GM06990 (cell line): ENCODE measurements around the gene HADH.

Experiments used
- DNase-seq: peaks from one replicate; pipeline ENCODE4 v3.0.0-alpha.2; 2011; ENCODE audit not compliant: insufficient read length; ENCODE audit errors: extremely low read depth
- H3K27me3 ChIP-seq: replicated peaks from 2 replicates; pipeline ENCODE4 v1.6.0; 2011; ENCODE audit warnings: low read length; ENCODE audit not compliant: control insufficient read depth, insufficient read depth
- H3K36me3 ChIP-seq: 2 replicates; pipeline ENCODE4 v1.5.1; 2011; ENCODE audit warnings: low read length; ENCODE audit not compliant: control insufficient read depth, insufficient read depth
- H3K4me3 ChIP-seq: replicated peaks from 2 replicates; pipeline ENCODE4 v1.5.1; 2011; ENCODE audit warnings: low read depth, mild to moderate bottlenecking, control low read depth, low read length
- TF ChIP-seq, protein P1 (sequence below): IDR thresholded peaks from 2 replicates; pipeline ENCODE4 v1.5.1; 2011; ENCODE audit warnings: low read length, control low read depth, mild to moderate bottlenecking, inconsistent platforms; ENCODE audit not compliant: insufficient read depth, poor library complexity, severe bottlenecking

Gene HADH

DNA sequence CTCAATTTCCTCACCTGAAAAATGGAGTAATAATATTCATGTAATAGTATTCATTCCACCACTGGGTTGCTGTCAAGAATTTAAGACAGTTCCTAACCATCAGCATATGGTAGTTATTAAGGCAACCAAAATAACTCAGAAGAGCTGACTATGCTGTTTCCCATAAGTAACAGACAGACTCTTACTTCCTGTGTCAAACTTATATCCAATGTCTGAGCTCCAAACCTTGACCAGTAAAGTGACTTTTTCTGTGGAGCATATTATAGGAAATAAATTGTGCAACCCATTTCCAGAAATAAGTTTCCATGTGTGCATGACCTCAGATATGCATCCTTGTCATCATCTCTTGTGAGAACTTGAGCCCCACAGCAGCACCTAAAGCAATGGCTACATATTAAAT, 78.8 kb downstream of the HADH start:
- TF ChIP-seq, protein P1, sequence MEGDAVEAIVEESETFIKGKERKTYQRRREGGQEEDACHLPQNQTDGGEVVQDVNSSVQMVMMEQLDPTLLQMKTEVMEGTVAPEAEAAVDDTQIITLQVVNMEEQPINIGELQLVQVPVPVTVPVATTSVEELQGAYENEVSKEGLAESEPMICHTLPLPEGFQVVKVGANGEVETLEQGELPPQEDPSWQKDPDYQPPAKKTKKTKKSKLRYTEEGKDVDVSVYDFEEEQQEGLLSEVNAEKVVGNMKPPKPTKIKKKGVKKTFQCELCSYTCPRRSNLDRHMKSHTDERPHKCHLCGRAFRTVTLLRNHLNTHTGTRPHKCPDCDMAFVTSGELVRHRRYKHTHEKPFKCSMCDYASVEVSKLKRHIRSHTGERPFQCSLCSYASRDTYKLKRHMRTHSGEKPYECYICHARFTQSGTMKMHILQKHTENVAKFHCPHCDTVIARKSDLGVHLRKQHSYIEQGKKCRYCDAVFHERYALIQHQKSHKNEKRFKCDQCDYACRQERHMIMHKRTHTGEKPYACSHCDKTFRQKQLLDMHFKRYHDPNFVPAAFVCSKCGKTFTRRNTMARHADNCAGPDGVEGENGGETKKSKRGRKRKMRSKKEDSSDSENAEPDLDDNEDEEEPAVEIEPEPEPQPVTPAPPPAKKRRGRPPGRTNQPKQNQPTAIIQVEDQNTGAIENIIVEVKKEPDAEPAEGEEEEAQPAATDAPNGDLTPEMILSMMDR: no peak
- no peaks in the 10 kb centered on the region; the same call in 1 of the 2 replicates for H3K27me3 ChIP-seq
- no peaks in the 10 kb centered on the region for H3K36me3 ChIP-seq
- DNase-seq: no peak
- no peak overlapping the region for H3K4me3 ChIP-seq

DNA sequence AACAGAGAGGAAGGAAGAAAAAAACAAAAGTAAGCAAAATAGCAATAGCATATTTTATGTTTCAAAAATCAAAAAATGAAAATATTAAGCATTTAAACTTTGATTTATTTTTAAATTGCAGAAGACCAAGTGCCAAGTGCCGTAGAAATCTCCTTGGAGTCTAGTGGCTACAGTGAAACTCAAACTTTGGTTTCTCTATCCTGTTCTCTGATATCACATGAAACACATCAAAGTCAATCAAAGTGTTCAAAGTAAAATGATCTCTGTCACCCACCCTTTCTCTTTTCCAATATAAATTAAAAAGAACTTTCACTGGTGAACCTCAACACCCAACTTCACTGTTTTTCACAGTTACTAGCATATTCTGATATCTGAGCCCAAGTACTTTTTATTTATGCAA, 81.1 kb downstream of the HADH start:
- Histone ChIP-seq H3K27me3 (no peaks in the 10 kb centered on the region), H3K36me3 (no peaks in the 10 kb centered on the region), H3K4me3 (no peak overlapping the region)
- DNase-seq: no peak
- TF ChIP-seq, protein P1: no peak

DNA sequence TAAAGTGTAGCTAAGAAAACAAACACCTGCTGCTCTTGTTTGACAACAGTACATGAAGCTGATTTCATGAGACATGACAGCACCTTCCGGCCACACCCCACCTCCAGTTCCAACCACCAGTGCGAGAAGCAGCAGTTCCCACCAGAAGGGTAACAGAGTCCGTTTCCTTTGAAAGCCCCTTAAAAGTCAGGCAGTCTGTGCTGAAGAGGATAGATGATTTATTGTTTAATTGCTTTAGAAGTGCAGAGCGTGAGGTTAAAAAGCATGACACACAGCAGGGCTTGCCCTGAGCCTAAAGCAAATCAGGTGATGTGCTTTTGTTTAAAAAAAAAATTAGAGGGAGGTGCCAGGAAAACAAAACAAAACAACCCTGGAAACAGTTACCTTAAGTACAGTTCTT, 82.6 kb downstream of the HADH start:
- TF ChIP-seq, protein P1: no peak
- no peaks in the 10 kb centered on the region for H3K36me3 ChIP-seq
- peak; percentile 25 for DNase-seq
- no peak overlapping the region for H3K4me3 ChIP-seq
- H3K27me3 ChIP-seq: no peaks in the 10 kb centered on the region

DNA sequence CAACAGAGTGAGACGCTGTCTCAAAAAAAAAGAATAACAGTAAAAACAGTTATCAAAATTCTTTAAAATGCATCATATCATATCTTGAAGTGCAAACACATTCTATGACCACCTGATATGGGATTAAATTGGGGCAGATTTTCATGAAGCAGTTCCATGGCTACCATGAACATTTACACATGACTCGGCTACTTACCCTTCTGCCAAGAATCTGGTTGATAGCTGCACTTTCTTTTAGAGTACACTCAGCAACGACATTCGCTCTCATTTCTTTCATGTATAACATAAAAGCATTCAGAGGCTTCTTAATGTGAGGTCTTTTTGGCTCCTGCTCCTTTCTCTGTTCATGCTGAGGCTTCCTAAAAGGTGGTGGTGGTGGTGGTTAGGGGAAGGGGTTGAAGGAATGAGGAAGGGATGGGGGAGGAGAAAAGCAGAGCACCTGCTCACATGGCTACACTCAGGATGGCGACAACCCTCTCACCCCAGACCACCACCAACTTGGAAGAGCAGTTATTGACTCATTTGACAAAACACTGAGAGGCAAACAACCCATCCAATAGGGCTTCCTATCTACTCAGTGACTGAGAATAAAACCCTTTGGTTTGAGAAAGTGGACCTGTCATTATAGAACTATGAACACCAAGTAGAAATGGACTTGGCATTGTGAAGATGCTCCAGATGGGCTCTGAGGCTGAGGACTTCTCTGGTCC, 88.5 kb downstream of the HADH start:
- H3K36me3 ChIP-seq: no peaks in the 10 kb centered on the region
- no peaks in the 10 kb centered on the region for H3K27me3 ChIP-seq
- DNase-seq: no peak
- no peak overlapping the region for H3K4me3 ChIP-seq
- TF ChIP-seq, protein P1: no peak

GRCh38 chr4:108080747-108081146, 91.1 kb downstream of the HADH start:
- TF ChIP-seq, protein P1: no peak
- H3K4me3 ChIP-seq: no peak overlapping the region
- DNase-seq: no peak
- H3K36me3 ChIP-seq: no peaks in the 10 kb centered on the region
- no peaks in the 10 kb centered on the region for H3K27me3 ChIP-seq

DNA sequence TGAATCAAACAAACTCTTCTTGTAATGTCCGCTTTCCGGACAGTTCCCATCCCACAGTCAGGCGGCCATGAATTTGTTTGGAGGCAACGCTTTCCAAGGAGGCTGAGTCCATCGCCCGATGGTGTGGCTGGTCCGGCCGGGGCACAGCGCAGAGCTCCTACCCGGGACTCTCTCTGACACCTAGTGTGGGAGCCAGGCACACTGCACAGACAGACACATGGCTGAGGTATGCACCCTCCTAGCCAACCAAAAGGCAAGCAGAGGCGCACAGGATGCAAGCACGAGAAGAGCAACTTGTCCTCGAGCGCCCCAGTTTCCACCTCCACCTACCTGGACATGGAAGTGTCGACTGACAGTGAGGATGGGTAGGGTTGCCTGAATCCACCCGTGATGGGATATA, 91.6 kb downstream of the HADH start:
- Histone ChIP-seq H3K36me3 (no peaks in the 10 kb centered on the region), H3K27me3 (no peaks in the 10 kb centered on the region), H3K4me3 (no peak overlapping the region)
- TF ChIP-seq, protein P1: no peak
- DNase-seq: no peak
